Measurements from ENCODE around the gene TRAF5. TPM values are rescaled to one million over a fixed set of nuclear protein-coding genes. Genes with fewer than 3 reads are reported as not detected.
A peak's percentile ranks its signal among the peaks of the same experiment; 100 is the strongest.

The TRAF5 gene
- total RNA-seq, 1 donor from 2014 or later: 58.7 TPM

- no peak for TF ChIP-seq CTCF (IDR thresholded peaks at IDR 0.05)
- Mint-ChIP-seq H3K36me3 (ENCODE audit: low read depth) (no peaks in the 10 kb centered on the region), H3K9me3 (ENCODE audit: low read depth) (no peaks in the 10 kb centered on the region), H3K27me3 (ENCODE audit: low read depth) (no peaks in the 10 kb centered on the region), H3K4me3 (ENCODE audit: unreplicated experiment) (no peak overlapping the region), H3K27ac (ENCODE audit: unreplicated experiment) (no peak overlapping the region), H3K4me1 (ENCODE audit: low read depth) (peaks cover 70% of the 10 kb centered on the region)
- no peak for DNase-seq (ENCODE audit: low spot score)
Observed at GRCh38 chr1:211336775-211337174, 10.1 kb downstream of the TRAF5 start.

GRCh38 chr1:211337430-211338223 is 11.0 kb downstream of the TRAF5 start:
- DNase-seq (ENCODE audit: low spot score): no peak
- H3K27me3 Mint-ChIP-seq (ENCODE audit: low read depth): no peaks in the 10 kb centered on the region
- TF ChIP-seq CTCF (IDR thresholded peaks at IDR 0.05): no peak
- H3K4me3 Mint-ChIP-seq (ENCODE audit: unreplicated experiment): no peak overlapping the region
- peaks cover 63% of the 10 kb centered on the region for H3K4me1 Mint-ChIP-seq (ENCODE audit: low read depth)
- peak overlapping the region; percentile 60 for H3K27ac Mint-ChIP-seq (ENCODE audit: unreplicated experiment)
- no peaks in the 10 kb centered on the region for H3K9me3 Mint-ChIP-seq (ENCODE audit: low read depth)
- no peaks in the 10 kb centered on the region for H3K36me3 Mint-ChIP-seq (ENCODE audit: low read depth)

- H3K27ac Mint-ChIP-seq (ENCODE audit: unreplicated experiment): no peak overlapping the region
- peaks cover 62% of the 10 kb centered on the region for H3K4me1 Mint-ChIP-seq (ENCODE audit: low read depth)
- H3K4me3 Mint-ChIP-seq (ENCODE audit: unreplicated experiment): no peak overlapping the region
- no peak for TF ChIP-seq CTCF (IDR thresholded peaks at IDR 0.05)
- no peaks in the 10 kb centered on the region for H3K27me3 Mint-ChIP-seq (ENCODE audit: low read depth)
- H3K36me3 Mint-ChIP-seq (ENCODE audit: low read depth): no peaks in the 10 kb centered on the region
- no peak for DNase-seq (ENCODE audit: low spot score)
- H3K9me3 Mint-ChIP-seq (ENCODE audit: low read depth): no peaks in the 10 kb centered on the region
Observed at GRCh38 chr1:211338224-211338620, 11.6 kb downstream of the TRAF5 start.

GRCh38 chr1:211339631-211340041 is 13.0 kb downstream of the TRAF5 start:
- H3K27ac Mint-ChIP-seq (ENCODE audit: unreplicated experiment): peak overlapping the region; percentile 60
- H3K27me3 Mint-ChIP-seq (ENCODE audit: low read depth): no peaks in the 10 kb centered on the region
- H3K4me1 Mint-ChIP-seq (ENCODE audit: low read depth): peaks cover 69% of the 10 kb centered on the region
- DNase-seq (ENCODE audit: low spot score): no peak
- H3K4me3 Mint-ChIP-seq (ENCODE audit: unreplicated experiment): no peak overlapping the region
- H3K36me3 Mint-ChIP-seq (ENCODE audit: low read depth): no peaks in the 10 kb centered on the region
- no peak for TF ChIP-seq CTCF (IDR thresholded peaks at IDR 0.05)
- no peaks in the 10 kb centered on the region for H3K9me3 Mint-ChIP-seq (ENCODE audit: low read depth)

GRCh38 chr1:211340622-211341507 is 14.2 kb downstream of the TRAF5 start:
- no peak overlapping the region for H3K27ac Mint-ChIP-seq (ENCODE audit: unreplicated experiment)
- no peaks in the 10 kb centered on the region for H3K27me3 Mint-ChIP-seq (ENCODE audit: low read depth)
- peaks cover 2% of the 10 kb centered on the region for H3K36me3 Mint-ChIP-seq (ENCODE audit: low read depth)
- TF ChIP-seq CTCF (IDR thresholded peaks at IDR 0.05): no peak
- H3K4me1 Mint-ChIP-seq (ENCODE audit: low read depth): peaks cover 65% of the 10 kb centered on the region
- DNase-seq (ENCODE audit: low spot score): no peak
- no peak overlapping the region for H3K4me3 Mint-ChIP-seq (ENCODE audit: unreplicated experiment)
- H3K9me3 Mint-ChIP-seq (ENCODE audit: low read depth): no peaks in the 10 kb centered on the region
